HepG2 (cell line): ENCODE data around the gene PDZK1. TPM values are rescaled to one million over a fixed set of nuclear protein-coding genes. Genes with fewer than 3 reads are reported as not detected.

Source experiments
- DR1 ChIP-seq: sonication (generic); formaldehyde crosslinking; IDR thresholded peaks from 2 replicates; pipeline ENCODE4 v1.8.0; 2021; ENCODE audit warnings: mild to moderate bottlenecking, missing genetic modification reagents, inconsistent platforms
- FOXK1 ChIP-seq: sonication (generic); formaldehyde crosslinking; IDR thresholded peaks from 2 replicates; pipeline ENCODE4 v1.4.0; 2020; ENCODE audit warnings: low read depth, missing genetic modification reagents, borderline replicate concordance
- IRF2 ChIP-seq: IDR thresholded peaks from 2 replicates; pipeline ENCODE4 v1.6.1; 2018; ENCODE audit warnings: missing genetic modification reagents, missing compliant biosample characterization
- ONECUT2 ChIP-seq: sonication (generic); formaldehyde crosslinking; IDR thresholded peaks from 2 replicates; pipeline ENCODE4 v1.4.0; 2020; ENCODE audit warnings: missing genetic modification reagents
- SNRNP70 ChIP-seq: fragments of 200-400 bp; formaldehyde crosslinking; IDR thresholded peaks from 2 replicates; pipeline ENCODE4 v1.6.1; 2017; ENCODE audit warnings: mild to moderate bottlenecking, low read depth, low read length, moderate library complexity
- ZFP36L1 ChIP-seq: sonication (generic); formaldehyde crosslinking; IDR thresholded peaks from 2 replicates; pipeline ENCODE4 v1.8.0; 2022; ENCODE audit warnings: mild to moderate bottlenecking, missing genetic modification reagents, moderate library complexity
- ZFP90 ChIP-seq: sonication (generic); formaldehyde crosslinking; IDR thresholded peaks from 2 replicates; pipeline ENCODE4 v1.8.0; 2022; ENCODE audit warnings: missing genetic modification reagents, mild to moderate bottlenecking, inconsistent platforms, borderline replicate concordance
- polyA plus RNA-seq, 8 experiments: library from polyadenylated mRNA; depleted of rRNA in 3 of 8; stranded (reverse) in 7 of 8; unstranded in 1 of 8; fragments of >200 nt; fragmentation: Illumina TruSeq in 4 of 8; extraction: Trizol in 4 of 8; gene quantifications; 2 replicates each; pipeline versions ENCODE4 v1.2.1 to v1.2.3, GENCODE V29; 2011 to 2016; ENCODE audit warnings: low read depth in 4 of 8, missing spikeins in 1 of 8, mixed read lengths in 1 of 8; ENCODE audit not compliant: insufficient read depth in 1 of 8
- total RNA-seq, 5 experiments: library from RNA; depleted of rRNA; stranded (reverse); fragments of >200 nt; fragmentation: Illumina TruSeq; extraction: Trizol; gene quantifications; 2 replicates each; pipeline ENCODE4 v1.2.3, GENCODE V29; 2016; ENCODE audit warnings: low read depth in 1 of 5
- TF ChIP-seq, protein P1 (sequence below): sonication (generic); formaldehyde crosslinking; IDR thresholded peaks from 2 replicates; pipeline ENCODE4 v1.4.0; 2020; ENCODE audit warnings: missing genetic modification reagents, mild to moderate bottlenecking, borderline replicate concordance
- TF ChIP-seq, protein P2 (sequence below): sonication (generic); formaldehyde crosslinking; IDR thresholded peaks from 2 replicates; pipeline ENCODE4 v1.5.0; 2020; ENCODE audit warnings: missing genetic modification reagents, mild to moderate bottlenecking, borderline replicate concordance
- TF ChIP-seq, protein P3 (sequence below): sonication (generic); formaldehyde crosslinking; IDR thresholded peaks from 2 replicates; pipeline ENCODE4 v1.4.0; 2020; ENCODE audit warnings: low read depth, missing genetic modification reagents
- TF ChIP-seq, protein P4 (sequence below): sonication (generic); formaldehyde crosslinking; IDR thresholded peaks from 2 replicates; pipeline ENCODE4 v1.4.0; 2020; ENCODE audit warnings: missing genetic modification reagents

Gene PDZK1
- total and polyA plus RNA-seq, 2 of the 13 experiments (the other 11 are each of a cell fraction or from before 2014, with no cell fraction given), result 16.2 to 46.4 TPM

DNA sequence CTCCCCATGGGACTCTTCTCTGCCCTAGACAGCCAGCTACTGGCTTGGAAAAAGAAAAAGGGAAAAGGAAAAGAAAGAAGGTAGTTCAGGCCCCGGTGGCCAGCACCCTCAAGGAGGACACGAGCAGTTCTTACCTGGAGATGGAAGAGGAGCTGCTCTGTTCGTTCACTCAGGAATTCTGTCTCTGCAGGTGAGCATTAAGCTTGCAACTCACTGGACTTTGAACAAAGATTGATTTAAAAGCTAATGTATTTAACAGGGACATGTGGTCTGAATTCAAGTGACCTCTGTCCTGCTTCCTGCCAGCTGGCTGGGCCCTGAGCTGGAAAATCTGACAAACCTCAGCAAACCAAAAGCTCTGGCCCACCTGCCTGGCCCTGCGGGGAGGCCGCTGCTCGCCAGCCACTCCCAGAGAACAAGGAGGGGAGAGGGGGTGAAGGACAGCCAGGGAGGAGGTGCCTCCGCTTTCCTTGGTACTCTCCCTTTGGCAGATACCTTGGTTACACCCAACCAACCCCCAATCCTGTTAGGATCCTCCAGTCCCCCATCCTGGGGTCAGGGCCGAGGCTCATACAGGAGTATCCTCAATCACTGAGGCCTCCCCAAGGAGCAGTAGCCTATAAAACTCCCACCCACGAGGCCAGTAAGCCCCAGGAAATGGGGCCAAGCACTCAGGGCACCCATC is at the start of gene PDZK1 (continued):
- TF ChIP-seq, protein P1, sequence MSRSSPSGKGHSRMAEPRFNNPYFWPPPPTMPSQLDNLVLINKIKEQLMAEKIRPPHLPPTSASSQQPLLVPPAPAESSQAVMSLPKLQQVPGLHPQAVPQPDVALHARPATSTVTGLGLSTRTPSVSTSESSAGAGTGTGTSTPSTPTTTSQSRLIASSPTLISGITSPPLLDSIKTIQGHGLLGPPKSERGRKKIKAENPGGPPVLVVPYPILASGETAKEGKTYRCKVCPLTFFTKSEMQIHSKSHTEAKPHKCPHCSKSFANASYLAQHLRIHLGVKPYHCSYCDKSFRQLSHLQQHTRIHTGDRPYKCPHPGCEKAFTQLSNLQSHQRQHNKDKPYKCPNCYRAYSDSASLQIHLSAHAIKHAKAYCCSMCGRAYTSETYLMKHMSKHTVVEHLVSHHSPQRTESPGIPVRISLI, result no peak
- TF ChIP-seq, protein P2, sequence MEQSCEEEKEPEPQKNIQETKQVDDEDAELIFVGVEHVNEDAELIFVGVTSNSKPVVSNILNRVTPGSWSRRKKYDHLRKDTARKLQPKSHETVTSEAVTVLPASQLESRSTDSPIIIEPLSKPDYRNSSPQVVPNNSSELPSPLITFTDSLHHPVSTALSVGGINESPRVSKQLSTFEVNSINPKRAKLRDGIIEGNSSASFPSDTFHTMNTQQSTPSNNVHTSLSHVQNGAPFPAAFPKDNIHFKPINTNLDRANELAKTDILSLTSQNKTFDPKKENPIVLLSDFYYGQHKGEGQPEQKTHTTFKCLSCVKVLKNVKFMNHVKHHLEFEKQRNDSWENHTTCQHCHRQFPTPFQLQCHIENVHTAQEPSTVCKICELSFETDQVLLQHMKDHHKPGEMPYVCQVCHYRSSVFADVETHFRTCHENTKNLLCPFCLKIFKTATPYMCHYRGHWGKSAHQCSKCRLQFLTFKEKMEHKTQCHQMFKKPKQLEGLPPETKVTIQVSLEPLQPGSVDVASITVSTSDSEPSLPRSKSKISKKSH (CRISPR knock-in tag), result no peak
- TF ChIP-seq SNRNP70, result no peak
- TF ChIP-seq, protein P3, sequence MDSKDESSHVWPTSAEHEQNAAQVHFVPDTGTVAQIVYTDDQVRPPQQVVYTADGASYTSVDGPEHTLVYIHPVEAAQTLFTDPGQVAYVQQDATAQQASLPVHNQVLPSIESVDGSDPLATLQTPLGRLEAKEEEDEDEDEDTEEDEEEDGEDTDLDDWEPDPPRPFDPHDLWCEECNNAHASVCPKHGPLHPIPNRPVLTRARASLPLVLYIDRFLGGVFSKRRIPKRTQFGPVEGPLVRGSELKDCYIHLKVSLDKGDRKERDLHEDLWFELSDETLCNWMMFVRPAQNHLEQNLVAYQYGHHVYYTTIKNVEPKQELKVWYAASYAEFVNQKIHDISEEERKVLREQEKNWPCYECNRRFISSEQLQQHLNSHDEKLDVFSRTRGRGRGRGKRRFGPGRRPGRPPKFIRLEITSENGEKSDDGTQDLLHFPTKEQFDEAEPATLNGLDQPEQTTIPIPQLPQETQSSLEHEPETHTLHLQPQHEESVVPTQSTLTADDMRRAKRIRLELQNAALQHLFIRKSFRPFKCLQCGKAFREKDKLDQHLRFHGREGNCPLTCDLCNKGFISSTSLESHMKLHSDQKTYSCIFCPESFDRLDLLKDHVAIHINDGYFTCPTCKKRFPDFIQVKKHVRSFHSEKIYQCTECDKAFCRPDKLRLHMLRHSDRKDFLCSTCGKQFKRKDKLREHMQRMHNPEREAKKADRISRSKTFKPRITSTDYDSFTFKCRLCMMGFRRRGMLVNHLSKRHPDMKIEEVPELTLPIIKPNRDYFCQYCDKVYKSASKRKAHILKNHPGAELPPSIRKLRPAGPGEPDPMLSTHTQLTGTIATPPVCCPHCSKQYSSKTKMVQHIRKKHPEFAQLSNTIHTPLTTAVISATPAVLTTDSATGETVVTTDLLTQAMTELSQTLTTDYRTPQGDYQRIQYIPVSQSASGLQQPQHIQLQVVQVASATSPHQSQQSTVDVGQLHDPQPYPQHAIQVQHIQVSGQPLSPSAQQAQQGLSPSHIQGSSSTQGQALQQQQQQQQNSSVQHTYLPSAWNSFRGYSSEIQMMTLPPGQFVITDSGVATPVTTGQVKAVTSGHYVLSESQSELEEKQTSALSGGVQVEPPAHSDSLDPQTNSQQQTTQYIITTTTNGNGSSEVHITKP, result no peak; the same call in 1 of the 2 replicates
- no peak for TF ChIP-seq ZFP36L1 (CRISPR knock-in tag)
- TF ChIP-seq IRF2 (CRISPR knock-in tag), result peak; percentile 55; the same call in 1 of the 2 replicates
- TF ChIP-seq FOXK1, result peak; percentile 30; the same call in 1 of the 2 replicates
- TF ChIP-seq DR1, result no peak
- no peak for TF ChIP-seq ZFP90
- TF ChIP-seq, protein P4, sequence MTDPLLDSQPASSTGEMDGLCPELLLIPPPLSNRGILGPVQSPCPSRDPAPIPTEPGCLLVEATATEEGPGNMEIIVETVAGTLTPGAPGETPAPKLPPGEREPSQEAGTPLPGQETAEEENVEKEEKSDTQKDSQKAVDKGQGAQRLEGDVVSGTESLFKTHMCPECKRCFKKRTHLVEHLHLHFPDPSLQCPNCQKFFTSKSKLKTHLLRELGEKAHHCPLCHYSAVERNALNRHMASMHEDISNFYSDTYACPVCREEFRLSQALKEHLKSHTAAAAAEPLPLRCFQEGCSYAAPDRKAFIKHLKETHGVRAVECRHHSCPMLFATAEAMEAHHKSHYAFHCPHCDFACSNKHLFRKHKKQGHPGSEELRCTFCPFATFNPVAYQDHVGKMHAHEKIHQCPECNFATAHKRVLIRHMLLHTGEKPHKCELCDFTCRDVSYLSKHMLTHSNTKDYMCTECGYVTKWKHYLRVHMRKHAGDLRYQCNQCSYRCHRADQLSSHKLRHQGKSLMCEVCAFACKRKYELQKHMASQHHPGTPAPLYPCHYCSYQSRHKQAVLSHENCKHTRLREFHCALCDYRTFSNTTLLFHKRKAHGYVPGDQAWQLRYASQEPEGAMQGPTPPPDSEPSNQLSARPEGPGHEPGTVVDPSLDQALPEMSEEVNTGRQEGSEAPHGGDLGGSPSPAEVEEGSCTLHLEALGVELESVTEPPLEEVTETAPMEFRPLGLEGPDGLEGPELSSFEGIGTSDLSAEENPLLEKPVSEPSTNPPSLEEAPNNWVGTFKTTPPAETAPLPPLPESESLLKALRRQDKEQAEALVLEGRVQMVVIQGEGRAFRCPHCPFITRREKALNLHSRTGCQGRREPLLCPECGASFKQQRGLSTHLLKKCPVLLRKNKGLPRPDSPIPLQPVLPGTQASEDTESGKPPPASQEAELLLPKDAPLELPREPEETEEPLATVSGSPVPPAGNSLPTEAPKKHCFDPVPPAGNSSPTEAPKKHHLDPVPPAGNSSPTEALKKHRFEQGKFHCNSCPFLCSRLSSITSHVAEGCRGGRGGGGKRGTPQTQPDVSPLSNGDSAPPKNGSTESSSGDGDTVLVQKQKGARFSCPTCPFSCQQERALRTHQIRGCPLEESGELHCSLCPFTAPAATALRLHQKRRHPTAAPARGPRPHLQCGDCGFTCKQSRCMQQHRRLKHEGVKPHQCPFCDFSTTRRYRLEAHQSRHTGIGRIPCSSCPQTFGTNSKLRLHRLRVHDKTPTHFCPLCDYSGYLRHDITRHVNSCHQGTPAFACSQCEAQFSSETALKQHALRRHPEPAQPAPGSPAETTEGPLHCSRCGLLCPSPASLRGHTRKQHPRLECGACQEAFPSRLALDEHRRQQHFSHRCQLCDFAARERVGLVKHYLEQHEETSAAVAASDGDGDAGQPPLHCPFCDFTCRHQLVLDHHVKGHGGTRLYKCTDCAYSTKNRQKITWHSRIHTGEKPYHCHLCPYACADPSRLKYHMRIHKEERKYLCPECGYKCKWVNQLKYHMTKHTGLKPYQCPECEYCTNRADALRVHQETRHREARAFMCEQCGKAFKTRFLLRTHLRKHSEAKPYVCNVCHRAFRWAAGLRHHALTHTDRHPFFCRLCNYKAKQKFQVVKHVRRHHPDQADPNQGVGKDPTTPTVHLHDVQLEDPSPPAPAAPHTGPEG (CRISPR knock-in tag), result no peak
- TF ChIP-seq ONECUT2 (CRISPR knock-in tag), result peak; percentile 78
